ENCODE data around the gene GM2A. TPM values are rescaled to one million over a fixed set of nuclear protein-coding genes. Genes with fewer than 3 reads are reported as not detected.
A peak's percentile ranks its signal among the peaks of the same experiment; 100 is the strongest.

Gene GM2A
- total RNA-seq, 1 experiment from 2014 or later, result 27.6 TPM

DNA sequence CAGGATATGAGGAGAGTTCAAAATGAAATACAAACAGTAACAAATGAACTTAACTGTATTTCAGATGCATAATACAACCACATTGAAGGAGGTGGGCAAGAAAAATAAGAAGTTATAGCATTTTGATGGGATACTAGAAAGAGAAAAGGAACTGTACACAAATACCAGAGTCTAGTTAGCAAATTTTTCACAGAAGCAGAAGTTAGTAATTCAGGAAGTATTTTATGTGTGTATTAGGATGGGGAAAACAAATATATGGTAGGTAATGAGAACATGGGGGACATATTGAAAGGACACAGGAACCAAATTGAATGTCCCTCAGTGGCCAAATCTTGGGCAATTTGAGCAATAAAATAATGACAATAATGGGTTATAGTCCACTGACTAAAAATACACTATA, 18.4 kb downstream of the GM2A start:
- intact Hi-C loops (cut with micrococcal nuclease; ENCODE audit: unreplicated experiment), result no loop called here
- no TSS peak for BruUV-seq (replicated peaks)
- POLR2A ChIA-PET, result no interaction called here

DNA sequence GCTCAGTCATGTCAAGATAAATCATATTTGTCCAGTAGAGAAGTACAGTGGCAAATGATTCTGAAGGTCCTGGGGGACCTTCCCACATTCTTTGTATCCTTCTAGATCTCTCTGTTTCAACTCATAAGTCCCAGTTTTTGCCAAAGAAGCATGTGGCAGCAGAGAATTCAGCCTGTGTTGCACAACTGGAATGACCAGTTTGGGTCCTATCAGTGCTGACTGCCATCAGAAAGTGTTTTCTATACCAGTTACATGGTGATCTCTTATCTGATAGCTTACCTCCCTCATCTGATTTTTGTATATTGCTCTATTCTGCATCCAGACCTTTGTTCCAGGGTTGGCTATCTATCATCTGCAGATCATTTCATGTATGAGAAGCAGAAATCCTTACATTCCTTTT, 21.7 kb downstream of the GM2A start:
- Mint-ChIP-seq H3K27me3 (ENCODE audit: insufficient read depth, unreplicated experiment) (no peaks in the 10 kb centered on the region), H3K27ac (ENCODE audit: unreplicated experiment) (peak overlapping the region; percentile 29), H3K9me3 (ENCODE audit: unreplicated experiment) (no peaks in the 10 kb centered on the region), H3K4me1 (ENCODE audit: low read depth, unreplicated experiment) (peaks cover 7% of the 10 kb centered on the region), H3K4me3 (ENCODE audit: unreplicated experiment) (no peak overlapping the region), H3K36me3 (ENCODE audit: insufficient read depth, unreplicated experiment) (no peaks in the 10 kb centered on the region)
- H3K27me3 ChIP-seq (replicated peaks; ENCODE audit: control insufficient read depth, insufficient read depth, low read length), result no peaks in the 10 kb centered on the region
- peaks cover 21% of the 10 kb centered on the region for H3K4me1 ChIP-seq
- no TSS peak for BruUV-seq (replicated peaks)
- peak in 1 of 2 experiments; percentile 52 for DNase-seq
- ChIA-PET CTCF (interaction anchor here (1.4 kb wide), 1 partner anchor 9 kb away, joined by 3 read pairs; no protein-coding TSS in a partner anchor), POLR2A (interaction anchor here (1.6 kb wide), 1 partner anchor 22 kb away, joined by 5 read pairs; the partner anchor contains the start of gene GM2A)
- no peaks in the 10 kb centered on the region for H3K36me3 ChIP-seq (ENCODE audit: control insufficient read depth, insufficient read depth, low read length)
- intact Hi-C loops (cut with micrococcal nuclease; ENCODE audit: unreplicated experiment), result no loop called here
- H3K9me3 ChIP-seq, result no peaks in the 10 kb centered on the region
- TF ChIP-seq, protein P1, sequence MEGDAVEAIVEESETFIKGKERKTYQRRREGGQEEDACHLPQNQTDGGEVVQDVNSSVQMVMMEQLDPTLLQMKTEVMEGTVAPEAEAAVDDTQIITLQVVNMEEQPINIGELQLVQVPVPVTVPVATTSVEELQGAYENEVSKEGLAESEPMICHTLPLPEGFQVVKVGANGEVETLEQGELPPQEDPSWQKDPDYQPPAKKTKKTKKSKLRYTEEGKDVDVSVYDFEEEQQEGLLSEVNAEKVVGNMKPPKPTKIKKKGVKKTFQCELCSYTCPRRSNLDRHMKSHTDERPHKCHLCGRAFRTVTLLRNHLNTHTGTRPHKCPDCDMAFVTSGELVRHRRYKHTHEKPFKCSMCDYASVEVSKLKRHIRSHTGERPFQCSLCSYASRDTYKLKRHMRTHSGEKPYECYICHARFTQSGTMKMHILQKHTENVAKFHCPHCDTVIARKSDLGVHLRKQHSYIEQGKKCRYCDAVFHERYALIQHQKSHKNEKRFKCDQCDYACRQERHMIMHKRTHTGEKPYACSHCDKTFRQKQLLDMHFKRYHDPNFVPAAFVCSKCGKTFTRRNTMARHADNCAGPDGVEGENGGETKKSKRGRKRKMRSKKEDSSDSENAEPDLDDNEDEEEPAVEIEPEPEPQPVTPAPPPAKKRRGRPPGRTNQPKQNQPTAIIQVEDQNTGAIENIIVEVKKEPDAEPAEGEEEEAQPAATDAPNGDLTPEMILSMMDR (IDR thresholded peaks at IDR 0.05; ENCODE audit: insufficient read depth in 1 of 2, low read depth in 1 of 2, low read length in 1 of 2, severe bottlenecking in 1 of 2, unreplicated experiment in 1 of 2), result no peak
- H3K4me3 ChIP-seq (ENCODE audit: low read depth, low read length), result no peak overlapping the region

More for the DNA sequence above, 18.4 kb downstream of the GM2A start:
- Mint-ChIP-seq H3K4me3 (ENCODE audit: unreplicated experiment) (no peak overlapping the region), H3K36me3 (ENCODE audit: insufficient read depth, unreplicated experiment) (peaks cover 5% of the 10 kb centered on the region), H3K27ac (ENCODE audit: unreplicated experiment) (no peak overlapping the region), H3K27me3 (ENCODE audit: insufficient read depth, unreplicated experiment) (no peaks in the 10 kb centered on the region), H3K4me1 (ENCODE audit: low read depth, unreplicated experiment) (peaks cover 7% of the 10 kb centered on the region), H3K9me3 (ENCODE audit: unreplicated experiment) (no peaks in the 10 kb centered on the region)
- no peak overlapping the region for H3K4me3 ChIP-seq (ENCODE audit: low read depth, low read length)
- DNase-seq, result no peak
- TF ChIP-seq, protein P1 (IDR thresholded peaks at IDR 0.05; ENCODE audit: insufficient read depth in 1 of 2, low read depth in 1 of 2, low read length in 1 of 2, severe bottlenecking in 1 of 2, unreplicated experiment in 1 of 2), result no peak
- H3K9me3 ChIP-seq, result no peaks in the 10 kb centered on the region
- no peaks in the 10 kb centered on the region for H3K27me3 ChIP-seq (replicated peaks; ENCODE audit: control insufficient read depth, insufficient read depth, low read length)
- CTCF ChIA-PET, result no interaction called here
- H3K4me1 ChIP-seq, result peaks cover 21% of the 10 kb centered on the region
- no peaks in the 10 kb centered on the region for H3K36me3 ChIP-seq (ENCODE audit: control insufficient read depth, insufficient read depth, low read length)

DNA sequence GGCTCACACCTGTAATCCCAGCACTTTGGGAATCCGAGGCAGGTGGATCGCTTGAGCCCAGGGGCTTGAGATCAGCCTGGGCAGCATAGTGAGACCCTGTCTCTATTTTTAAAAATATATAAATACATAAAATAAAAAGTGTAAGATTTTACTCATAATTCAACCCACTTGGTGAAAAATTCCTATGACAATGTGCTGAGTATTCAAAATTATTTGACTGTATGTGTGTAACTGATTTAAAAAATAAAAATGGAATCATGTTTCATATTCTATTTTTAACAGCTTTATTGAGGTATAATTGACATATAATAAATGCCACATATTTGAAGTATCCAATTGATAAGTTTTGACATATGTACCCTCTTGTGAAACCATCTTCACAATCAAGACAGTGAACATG, 22.8 kb downstream of the GM2A start:
- no peak overlapping the region for H3K4me3 Mint-ChIP-seq (ENCODE audit: unreplicated experiment)
- H3K27me3 Mint-ChIP-seq (ENCODE audit: insufficient read depth, unreplicated experiment), result no peaks in the 10 kb centered on the region
- POLR2A ChIA-PET, result no interaction called here
- peaks cover 7% of the 10 kb centered on the region for H3K4me1 Mint-ChIP-seq (ENCODE audit: low read depth, unreplicated experiment)
- intact Hi-C loops (cut with micrococcal nuclease; ENCODE audit: unreplicated experiment), result no loop called here
- H3K36me3 ChIP-seq (ENCODE audit: control insufficient read depth, insufficient read depth, low read length), result no peaks in the 10 kb centered on the region
- H3K4me1 ChIP-seq, result peaks cover 14% of the 10 kb centered on the region
- H3K9me3 ChIP-seq, result no peaks in the 10 kb centered on the region
- CTCF ChIA-PET, result no interaction called here
- H3K9me3 Mint-ChIP-seq (ENCODE audit: unreplicated experiment), result no peaks in the 10 kb centered on the region
- H3K27ac Mint-ChIP-seq (ENCODE audit: unreplicated experiment), result no peak overlapping the region
- no peaks in the 10 kb centered on the region for H3K36me3 Mint-ChIP-seq (ENCODE audit: insufficient read depth, unreplicated experiment)
- no peak overlapping the region for H3K4me3 ChIP-seq (ENCODE audit: low read depth, low read length)
- no peaks in the 10 kb centered on the region for H3K27me3 ChIP-seq (replicated peaks; ENCODE audit: control insufficient read depth, insufficient read depth, low read length)
- no peak for DNase-seq
- BruUV-seq (replicated peaks), result no TSS peak
- TF ChIP-seq, protein P1 (IDR thresholded peaks at IDR 0.05; ENCODE audit: insufficient read depth in 1 of 2, low read depth in 1 of 2, low read length in 1 of 2, severe bottlenecking in 1 of 2, unreplicated experiment in 1 of 2), result no peak
